IgD-negative memory B cell (primary cell): Measurements from ENCODE around the gene TCF7L2. TPM values are rescaled to one million over a fixed set of nuclear protein-coding genes. Genes with fewer than 3 reads are reported as not detected.

Experiments
- H3K27ac Mint-ChIP-seq, 3 donors: one replicate each; pipeline ENCODE4 v1.8.0; 2020 to 2022; ENCODE audit warnings: mild to moderate bottlenecking in 3 of 3, mixed read lengths in 3 of 3, moderate library complexity in 1 of 3
- H3K27me3 Mint-ChIP-seq: one replicate; pipeline ENCODE4 v1.8.0; 2021; ENCODE audit warnings: mixed read lengths
- H3K36me3 Mint-ChIP-seq: one replicate; pipeline ENCODE4 v1.8.0; 2020; ENCODE audit warnings: mild to moderate bottlenecking, mixed read lengths
- H3K4me1 Mint-ChIP-seq, 3 donors: one replicate each; pipeline ENCODE4 v1.8.0; 2020 to 2022; ENCODE audit warnings: mixed read lengths in 3 of 3, mild to moderate bottlenecking in 1 of 3
- H3K4me3 Mint-ChIP-seq, 4 donors: one replicate each; pipeline ENCODE4 v1.8.0; 2020 to 2022; ENCODE audit warnings: mild to moderate bottlenecking in 4 of 4, mixed read lengths in 4 of 4, moderate library complexity in 3 of 4
- H3K9me3 Mint-ChIP-seq, 3 donors: one replicate each; pipeline ENCODE4 v1.8.0; 2020 to 2021; ENCODE audit warnings: mixed read lengths in 3 of 3, mild to moderate bottlenecking in 1 of 3
- polyA plus RNA-seq: library from polyadenylated mRNA; unstranded; fragments of 300-500 nt; fragmentation: Illumina TruSeq; gene quantifications from one replicate; pipeline ENCODE4 v1.2.3, GENCODE V29; 2021

Gene TCF7L2
- polyA plus RNA-seq, 1 donor from 2014 or later = 0.43 TPM

GRCh38 chr10:113111900-113112853 is 162.1 kb downstream of the TCF7L2 start:
- Mint-ChIP-seq H3K9me3 (peaks cover 0 to 4% (median 0%) of the 10 kb centered on the region in 3 donors), H3K27ac (no peak overlapping the region), H3K27me3 (peaks cover 16% of the 10 kb centered on the region), H3K4me1 (no peaks in the 10 kb centered on the region), H3K36me3 (no peaks in the 10 kb centered on the region), H3K4me3 (no peak overlapping the region)

- Mint-ChIP-seq H3K9me3 (peaks cover 0 to 5% (median 0%) of the 10 kb centered on the region in 3 donors), H3K27ac (no peak overlapping the region), H3K36me3 (peaks cover 2% of the 10 kb centered on the region), H3K4me1 (peaks cover 0 to 1% (median 0%) of the 10 kb centered on the region in 3 donors), H3K27me3 (peaks cover 16% of the 10 kb centered on the region), H3K4me3 (no peak overlapping the region)
Measured at GRCh38 chr10:113113241-113113640, 163.2 kb downstream of the TCF7L2 start.

GRCh38 chr10:113113918-113114317 is 163.9 kb downstream of the TCF7L2 start:
- Mint-ChIP-seq H3K9me3 (peaks cover 0 to 4% (median 0%) of the 10 kb centered on the region in 3 donors), H3K27ac (no peak overlapping the region), H3K36me3 (peaks cover 2% of the 10 kb centered on the region), H3K27me3 (peaks cover 12% of the 10 kb centered on the region), H3K4me3 (no peak overlapping the region), H3K4me1 (peaks cover 0 to 1% (median 0%) of the 10 kb centered on the region in 3 donors)

- Mint-ChIP-seq H3K9me3 (peaks cover 0 to 2% (median 0%) of the 10 kb centered on the region in 3 donors), H3K4me1 (peaks cover 0 to 1% (median 0%) of the 10 kb centered on the region in 3 donors), H3K4me3 (no peak overlapping the region), H3K36me3 (peaks cover 3% of the 10 kb centered on the region), H3K27ac (no peak overlapping the region), H3K27me3 (peaks cover 11% of the 10 kb centered on the region)
Measured at GRCh38 chr10:113115556-113115955, 165.5 kb downstream of the TCF7L2 start.

GRCh38 chr10:113118882-113119281 is 168.8 kb downstream of the TCF7L2 start:
- Mint-ChIP-seq H3K36me3 (peaks cover 3% of the 10 kb centered on the region), H3K4me1 (peaks cover 0 to 1% (median 0%) of the 10 kb centered on the region in 3 donors), H3K4me3 (no peak overlapping the region), H3K27me3 (peaks cover 8% of the 10 kb centered on the region), H3K27ac (no peak overlapping the region), H3K9me3 (peaks cover 0 to 2% (median 0%) of the 10 kb centered on the region in 3 donors)

GRCh38 chr10:113119801-113120200 is 169.8 kb downstream of the TCF7L2 start:
- H3K4me1 Mint-ChIP-seq = peaks cover 0 to 1% (median 0%) of the 10 kb centered on the region in 3 donors
- peaks cover 3% of the 10 kb centered on the region for H3K36me3 Mint-ChIP-seq
- H3K27ac Mint-ChIP-seq = no peak overlapping the region
- peaks cover 12% of the 10 kb centered on the region for H3K27me3 Mint-ChIP-seq
- peaks cover 0 to 2% (median 2%) of the 10 kb centered on the region in 3 donors for H3K9me3 Mint-ChIP-seq
- no peak overlapping the region for H3K4me3 Mint-ChIP-seq

- no peak overlapping the region for H3K4me3 Mint-ChIP-seq
- peaks cover 0 to 1% (median 0%) of the 10 kb centered on the region in 3 donors for H3K4me1 Mint-ChIP-seq
- no peak overlapping the region for H3K27ac Mint-ChIP-seq
- peaks cover 3% of the 10 kb centered on the region for H3K36me3 Mint-ChIP-seq
- H3K9me3 Mint-ChIP-seq = peaks cover 0 to 3% (median 2%) of the 10 kb centered on the region in 3 donors
- H3K27me3 Mint-ChIP-seq = peaks cover 14% of the 10 kb centered on the region
Measured at GRCh38 chr10:113121153-113121552, 171.1 kb downstream of the TCF7L2 start.

- no peak overlapping the region for H3K27ac Mint-ChIP-seq
- H3K9me3 Mint-ChIP-seq = peaks cover 0 to 3% (median 2%) of the 10 kb centered on the region in 3 donors
- H3K36me3 Mint-ChIP-seq = peaks cover 3% of the 10 kb centered on the region
- H3K4me3 Mint-ChIP-seq = no peak overlapping the region
- H3K4me1 Mint-ChIP-seq = peaks cover 0 to 2% (median 1%) of the 10 kb centered on the region in 3 donors
- H3K27me3 Mint-ChIP-seq = peaks cover 24% of the 10 kb centered on the region
Measured at GRCh38 chr10:113122947-113123346, 172.9 kb downstream of the TCF7L2 start.

GRCh38 chr10:113124724-113125123 is 174.7 kb downstream of the TCF7L2 start:
- Mint-ChIP-seq H3K9me3 (peaks cover 0 to 3% (median 0%) of the 10 kb centered on the region in 3 donors), H3K36me3 (peaks cover 2% of the 10 kb centered on the region), H3K27me3 (peaks cover 29% of the 10 kb centered on the region), H3K4me1 (peaks cover 0 to 2% (median 0%) of the 10 kb centered on the region in 3 donors), H3K27ac (no peak overlapping the region), H3K4me3 (peak overlapping the region in 1 of 4 donors; percentile 23)

- Mint-ChIP-seq H3K4me3 (no peak overlapping the region), H3K9me3 (peaks cover 0 to 3% (median 0%) of the 10 kb centered on the region in 3 donors), H3K27me3 (peaks cover 29% of the 10 kb centered on the region)
Measured at GRCh38 chr10:113125612-113126011, 175.6 kb downstream of the TCF7L2 start.

GRCh38 chr10:113126229-113127201 is 176.5 kb downstream of the TCF7L2 start:
- peaks cover 0 to 3% (median 0%) of the 10 kb centered on the region in 3 donors for H3K9me3 Mint-ChIP-seq
- no peak overlapping the region for H3K27ac Mint-ChIP-seq
- H3K36me3 Mint-ChIP-seq = no peaks in the 10 kb centered on the region
- H3K27me3 Mint-ChIP-seq = peaks cover 29% of the 10 kb centered on the region
- peaks cover 0 to 2% (median 0%) of the 10 kb centered on the region in 3 donors for H3K4me1 Mint-ChIP-seq
- H3K4me3 Mint-ChIP-seq = peak overlapping the region in 1 of 4 donors; percentile 32

More at GRCh38 chr10:113125612-113126011, 175.6 kb downstream of the TCF7L2 start:
- Mint-ChIP-seq H3K27ac (no peak overlapping the region), H3K36me3 (no peaks in the 10 kb centered on the region), H3K4me1 (peaks cover 0 to 2% (median 0%) of the 10 kb centered on the region in 3 donors)

GRCh38 chr10:113127261-113127900 is 177.3 kb downstream of the TCF7L2 start:
- H3K27me3 Mint-ChIP-seq = peaks cover 32% of the 10 kb centered on the region
- peak overlapping the region in 1 of 4 donors; percentile 41 for H3K4me3 Mint-ChIP-seq
- no peak overlapping the region for H3K27ac Mint-ChIP-seq
- no peaks in the 10 kb centered on the region for H3K36me3 Mint-ChIP-seq
- H3K9me3 Mint-ChIP-seq = peaks cover 0 to 3% (median 0%) of the 10 kb centered on the region in 3 donors
- peaks cover 0 to 2% (median 0%) of the 10 kb centered on the region in 3 donors for H3K4me1 Mint-ChIP-seq

- H3K4me3 Mint-ChIP-seq = peak overlapping the region in 1 of 4 donors; percentile 41
- H3K36me3 Mint-ChIP-seq = no peaks in the 10 kb centered on the region
- H3K27me3 Mint-ChIP-seq = peaks cover 32% of the 10 kb centered on the region
- H3K4me1 Mint-ChIP-seq = peaks cover 0 to 2% (median 0%) of the 10 kb centered on the region in 3 donors
- H3K9me3 Mint-ChIP-seq = peaks cover 0 to 3% (median 1%) of the 10 kb centered on the region in 3 donors
- no peak overlapping the region for H3K27ac Mint-ChIP-seq
Measured at GRCh38 chr10:113127901-113128283, 177.8 kb downstream of the TCF7L2 start.
